Lower leg skin (tissue), 3 donors: ENCODE data around the gene GRIA1.

ENCODE experiments used
- POLR2A ChIP-seq, 2 donors: fragments of 450-650 bp; IDR thresholded peaks; one replicate each; pipeline ENCODE4 v1.6.1; 2016 to 2017; ENCODE audit warnings: antibody characterized with exemption in 2 of 2, mild to moderate bottlenecking in 1 of 2, moderate library complexity in 1 of 2
- TF ChIP-seq, protein P1 (sequence below), 3 donors: fragments of 450-650 bp; IDR thresholded peaks; one replicate each; pipeline ENCODE4 v1.5.1; 2016; ENCODE audit warnings: antibody characterized with exemption in 3 of 3, mild to moderate bottlenecking in 3 of 3, moderate library complexity in 2 of 3

DNA sequence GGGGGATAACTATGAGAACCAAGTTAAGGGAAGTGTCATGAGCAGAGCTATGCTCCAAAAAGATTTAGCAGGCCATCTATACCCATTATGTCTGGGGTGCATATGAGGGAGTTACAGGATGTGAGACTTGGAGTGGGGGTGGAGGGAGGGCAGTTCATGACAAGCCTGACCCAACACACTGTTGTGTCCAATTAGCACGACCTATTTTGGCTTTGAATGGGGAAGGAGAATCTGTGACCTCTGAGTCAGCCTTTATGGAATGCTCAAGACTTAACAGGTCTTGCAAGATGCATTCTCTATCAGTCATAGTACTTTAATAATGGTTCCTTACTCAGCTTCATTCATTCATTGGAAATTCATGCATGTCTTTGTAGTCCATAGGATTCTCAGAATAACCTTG lies 71.7 kb downstream of the GRIA1 start:
- TF ChIP-seq, protein P1, sequence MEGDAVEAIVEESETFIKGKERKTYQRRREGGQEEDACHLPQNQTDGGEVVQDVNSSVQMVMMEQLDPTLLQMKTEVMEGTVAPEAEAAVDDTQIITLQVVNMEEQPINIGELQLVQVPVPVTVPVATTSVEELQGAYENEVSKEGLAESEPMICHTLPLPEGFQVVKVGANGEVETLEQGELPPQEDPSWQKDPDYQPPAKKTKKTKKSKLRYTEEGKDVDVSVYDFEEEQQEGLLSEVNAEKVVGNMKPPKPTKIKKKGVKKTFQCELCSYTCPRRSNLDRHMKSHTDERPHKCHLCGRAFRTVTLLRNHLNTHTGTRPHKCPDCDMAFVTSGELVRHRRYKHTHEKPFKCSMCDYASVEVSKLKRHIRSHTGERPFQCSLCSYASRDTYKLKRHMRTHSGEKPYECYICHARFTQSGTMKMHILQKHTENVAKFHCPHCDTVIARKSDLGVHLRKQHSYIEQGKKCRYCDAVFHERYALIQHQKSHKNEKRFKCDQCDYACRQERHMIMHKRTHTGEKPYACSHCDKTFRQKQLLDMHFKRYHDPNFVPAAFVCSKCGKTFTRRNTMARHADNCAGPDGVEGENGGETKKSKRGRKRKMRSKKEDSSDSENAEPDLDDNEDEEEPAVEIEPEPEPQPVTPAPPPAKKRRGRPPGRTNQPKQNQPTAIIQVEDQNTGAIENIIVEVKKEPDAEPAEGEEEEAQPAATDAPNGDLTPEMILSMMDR (IDR thresholded peaks at IDR 0.05): no peak
- no peak for TF ChIP-seq POLR2A (IDR thresholded peaks at IDR 0.05)
